Activated naive CD4-positive, alpha-beta T cell treated with anti-CD3 and anti-CD28 coated beads, Interleukin-2, amount 10 ng/mL, durations not matched to agents 7 days and 5 days (primary cell): ENCODE results near the gene C2orf68.

Experiments
- CTCF ChIA-PET: fragments of 350-600 bp; sonication (Branson Sonifier 250); formaldehyde crosslinking; loops from one replicate; lab custom pipeline; 2021; ENCODE audit warnings: antibody characterized with exemption; lab: Charles Lee
- DNase-seq: peaks from one replicate; pipeline ENCODE4 v3.0.0-alpha.2; 2020
- H3K27ac Mint-ChIP-seq: one replicate; pipeline ENCODE4 v1.8.0; 2021; ENCODE audit warnings: mild to moderate bottlenecking, moderate library complexity, mixed read lengths
- H3K27me3 Mint-ChIP-seq: one replicate; pipeline ENCODE4 v1.8.0; 2021; ENCODE audit warnings: mild to moderate bottlenecking, mixed read lengths
- H3K36me3 Mint-ChIP-seq: one replicate; pipeline ENCODE4 v1.8.0; 2021; ENCODE audit warnings: mixed read lengths
- H3K4me1 Mint-ChIP-seq: one replicate; pipeline ENCODE4 v1.8.0; 2021; ENCODE audit warnings: mixed read lengths
- H3K4me3 Mint-ChIP-seq: one replicate; pipeline ENCODE4 v1.8.0; 2021; ENCODE audit warnings: mild to moderate bottlenecking, moderate library complexity, mixed read lengths
- H3K9me3 Mint-ChIP-seq: one replicate; pipeline ENCODE4 v1.8.0; 2021; ENCODE audit warnings: mixed read lengths

The C2orf68 gene

DNA sequence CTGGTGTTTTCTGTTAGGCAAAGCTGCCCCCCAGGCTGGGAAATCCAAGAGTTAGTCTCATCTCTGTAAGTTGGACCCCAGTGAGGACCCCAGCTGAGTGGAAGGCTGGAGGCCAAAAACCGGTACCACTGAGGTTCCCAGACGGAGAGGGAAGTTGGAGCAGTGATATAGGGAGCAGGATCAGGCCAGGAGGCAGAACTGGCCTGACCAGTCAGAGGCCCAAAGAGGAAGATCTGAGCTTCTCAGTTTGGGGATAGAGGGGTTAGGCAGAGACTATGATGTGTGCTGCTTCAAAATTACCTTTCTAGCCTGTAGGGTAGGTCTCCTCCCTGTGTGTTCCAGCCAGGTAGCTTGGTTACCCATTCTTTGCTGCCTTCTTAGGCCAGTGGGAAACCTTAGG is 20.9 kb downstream of the C2orf68 start:
- H3K9me3 Mint-ChIP-seq = no peaks in the 10 kb centered on the region
- H3K36me3 Mint-ChIP-seq = peaks cover 13% of the 10 kb centered on the region
- DNase-seq = no peak
- no peak overlapping the region for H3K4me3 Mint-ChIP-seq
- H3K27ac Mint-ChIP-seq = no peak overlapping the region
- no peaks in the 10 kb centered on the region for H3K27me3 Mint-ChIP-seq
- H3K4me1 Mint-ChIP-seq = peaks cover 58% of the 10 kb centered on the region
- CTCF ChIA-PET = no interaction called here

DNA sequence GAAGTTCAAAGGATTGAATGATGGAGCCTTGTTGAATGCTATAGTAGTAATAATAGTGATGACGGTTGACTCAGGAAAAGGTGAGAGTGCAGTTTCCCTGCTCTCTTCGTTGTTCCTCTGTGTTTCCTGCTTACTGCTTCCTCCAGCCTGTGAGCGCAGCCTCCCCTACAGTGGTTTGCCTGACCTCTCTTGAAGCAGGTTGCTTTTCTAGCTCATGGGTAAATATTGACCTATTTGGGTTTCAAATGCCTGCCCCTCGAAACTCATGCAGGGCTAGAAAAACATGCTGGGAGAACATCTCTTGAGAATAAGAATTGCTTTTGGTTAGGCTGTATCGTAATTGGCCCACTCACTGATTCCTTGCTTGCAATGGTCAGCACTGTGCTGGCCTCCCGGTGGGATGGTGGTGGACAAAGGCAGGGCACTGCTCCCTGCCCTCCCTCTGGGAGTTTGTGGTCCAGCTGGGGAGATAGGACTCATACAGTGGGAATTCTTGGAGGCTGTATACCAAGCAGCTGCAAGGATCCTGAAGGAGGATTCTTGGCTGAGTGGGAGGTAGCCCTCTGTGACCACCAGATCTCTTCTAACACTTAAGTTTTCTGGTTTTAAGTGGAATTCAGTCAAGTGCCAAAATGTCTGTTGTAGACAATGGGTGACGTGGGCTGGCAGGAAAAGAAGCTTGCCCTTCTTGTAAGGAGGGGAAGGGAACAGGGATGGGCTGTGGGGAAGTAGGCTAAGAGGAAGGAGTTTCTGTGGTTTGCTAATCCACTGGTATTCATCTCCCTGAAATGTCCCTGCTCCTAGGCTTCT is 21.7 kb downstream of the C2orf68 start:
- CTCF ChIA-PET = no interaction called here

DNA sequence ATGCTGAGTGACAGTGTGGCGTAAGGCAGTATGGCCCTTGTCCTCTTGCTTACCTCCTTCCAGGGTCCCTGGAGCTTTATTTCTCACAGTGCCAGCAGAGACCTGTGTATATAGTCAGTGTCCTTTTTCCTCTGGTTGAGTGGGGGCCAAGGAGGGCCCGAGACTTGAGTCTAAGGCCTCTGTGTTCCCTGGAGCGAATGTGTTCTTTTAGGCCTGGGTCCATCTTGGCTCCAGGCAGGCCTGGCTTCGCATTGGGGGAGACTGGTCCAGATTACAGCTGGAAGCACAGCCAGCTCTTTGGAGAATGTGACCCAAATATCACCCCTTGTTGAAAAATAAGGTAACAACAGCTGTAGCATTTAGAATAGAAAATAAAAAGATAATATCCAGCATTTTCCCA is 22.7 kb downstream of the C2orf68 start:
- Mint-ChIP-seq H3K36me3 (peaks cover 16% of the 10 kb centered on the region), H3K4me3 (no peak overlapping the region), H3K27ac (no peak overlapping the region), H3K27me3 (no peaks in the 10 kb centered on the region), H3K9me3 (no peaks in the 10 kb centered on the region), H3K4me1 (peaks cover 56% of the 10 kb centered on the region)
- CTCF ChIA-PET = no interaction called here
- DNase-seq = no peak

More for the DNA sequence above, 21.7 kb downstream of the C2orf68 start:
- Mint-ChIP-seq H3K27me3 (no peaks in the 10 kb centered on the region), H3K27ac (no peak overlapping the region), H3K36me3 (peaks cover 13% of the 10 kb centered on the region), H3K4me1 (peaks cover 59% of the 10 kb centered on the region), H3K4me3 (no peak overlapping the region), H3K9me3 (no peaks in the 10 kb centered on the region)
- no peak for DNase-seq

DNA sequence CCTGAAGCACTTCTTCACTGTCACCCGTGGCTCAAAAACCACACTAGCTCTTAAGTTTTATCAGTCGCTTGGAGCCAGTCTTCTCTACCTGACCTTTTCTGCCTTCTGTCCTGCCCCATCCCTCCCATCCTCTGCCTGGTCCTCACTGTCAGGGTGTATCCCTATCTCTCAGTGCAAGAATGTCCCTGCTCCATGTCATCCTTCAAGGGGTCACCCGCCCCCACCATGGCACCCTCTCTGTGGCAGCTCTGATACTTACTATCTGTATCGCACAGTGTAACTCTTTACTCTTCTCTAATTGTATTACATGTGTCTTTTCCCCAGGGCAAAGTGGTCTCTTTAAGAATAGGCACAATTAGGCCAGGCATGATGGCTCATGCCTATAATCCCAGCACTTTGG is 23.2 kb downstream of the C2orf68 start:
- no peak overlapping the region for H3K27ac Mint-ChIP-seq
- H3K36me3 Mint-ChIP-seq = peaks cover 12% of the 10 kb centered on the region
- CTCF ChIA-PET = no interaction called here

GRCh38 chr2:85588236-85588635 is 23.6 kb downstream of the C2orf68 start:
- CTCF ChIA-PET = no interaction called here
- H3K4me3 Mint-ChIP-seq = no peak overlapping the region

More for the DNA sequence above, 23.2 kb downstream of the C2orf68 start:
- no peak for DNase-seq
- H3K4me1 Mint-ChIP-seq = peaks cover 57% of the 10 kb centered on the region
- no peaks in the 10 kb centered on the region for H3K27me3 Mint-ChIP-seq
- no peak overlapping the region for H3K4me3 Mint-ChIP-seq
- H3K9me3 Mint-ChIP-seq = no peaks in the 10 kb centered on the region

DNA sequence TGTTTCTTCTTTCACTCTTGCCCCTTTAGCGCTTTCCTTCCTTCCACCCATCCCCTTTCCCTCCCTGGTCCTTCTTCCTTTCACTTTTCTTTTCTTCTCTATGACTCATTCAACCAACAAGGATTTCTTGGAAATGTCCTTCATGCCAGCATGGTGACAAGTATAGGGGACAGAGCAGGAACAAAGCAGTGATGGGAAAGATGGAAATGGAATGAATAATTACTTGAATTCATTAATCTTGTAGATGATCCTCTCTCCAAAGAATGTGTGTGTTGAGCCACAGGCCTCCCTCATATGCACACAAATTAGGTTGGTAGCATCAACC is 26.1 kb downstream of the C2orf68 start:
- H3K9me3 Mint-ChIP-seq = no peaks in the 10 kb centered on the region
- H3K4me1 Mint-ChIP-seq = peaks cover 70% of the 10 kb centered on the region
- peak overlapping the region; percentile 85 for H3K4me3 Mint-ChIP-seq
- CTCF ChIA-PET = no interaction called here
- H3K27me3 Mint-ChIP-seq = no peaks in the 10 kb centered on the region
- peak overlapping the region; percentile 90 for H3K27ac Mint-ChIP-seq
- H3K36me3 Mint-ChIP-seq = peaks cover 25% of the 10 kb centered on the region
- DNase-seq = no peak

More at GRCh38 chr2:85588236-85588635, 23.6 kb downstream of the C2orf68 start:
- Mint-ChIP-seq H3K4me1 (peaks cover 58% of the 10 kb centered on the region), H3K36me3 (peaks cover 16% of the 10 kb centered on the region), H3K27me3 (no peaks in the 10 kb centered on the region), H3K9me3 (no peaks in the 10 kb centered on the region), H3K27ac (no peak overlapping the region)
- no peak for DNase-seq

GRCh38 chr2:85584857-85585780 is 26.7 kb downstream of the C2orf68 start:
- CTCF ChIA-PET = no interaction called here
- H3K9me3 Mint-ChIP-seq = no peaks in the 10 kb centered on the region
- DNase-seq = peak; percentile 48
- H3K36me3 Mint-ChIP-seq = peaks cover 28% of the 10 kb centered on the region
- H3K27me3 Mint-ChIP-seq = no peaks in the 10 kb centered on the region
- H3K4me3 Mint-ChIP-seq = peak overlapping the region; percentile 85
- H3K27ac Mint-ChIP-seq = peak overlapping the region; percentile 90
- peaks cover 69% of the 10 kb centered on the region for H3K4me1 Mint-ChIP-seq

GRCh38 chr2:85584354-85584856 is 27.5 kb downstream of the C2orf68 start, which contains the start of gene VAMP5:
Gene VAMP5 (plus strand): TSS chr2:85584431. CDS start chr2:85584491, 60 bp downstream.
- Mint-ChIP-seq H3K27ac (peak within 1 kb of the TSS; percentile 93), H3K27me3 (no peaks in the 10 kb centered on the region), H3K9me3 (no peaks in the 10 kb centered on the region), H3K4me1 (peaks cover 72% of the 10 kb centered on the region), H3K4me3 (peak within 1 kb of the TSS; percentile 85), H3K36me3 (peaks cover 32% of the 10 kb centered on the region)
- DNase-seq = no peak
- CTCF ChIA-PET = no interaction called here

- Mint-ChIP-seq H3K27me3 (no peaks in the 10 kb centered on the region), H3K4me1 (peaks cover 74% of the 10 kb centered on the region), H3K9me3 (no peaks in the 10 kb centered on the region), H3K27ac (peak overlapping the region; percentile 93), H3K4me3 (peak overlapping the region; percentile 85), H3K36me3 (peaks cover 35% of the 10 kb centered on the region)
- peak; percentile 68 for DNase-seq
- CTCF ChIA-PET = interaction anchor here (1.0 kb wide), 1 partner anchor 53 kb away, joined by 3 read pairs; no protein-coding TSS in a partner anchor
Measured at GRCh38 chr2:85583667-85584353, 28.1 kb downstream of the C2orf68 start.

- Mint-ChIP-seq H3K4me1 (peaks cover 72% of the 10 kb centered on the region), H3K9me3 (no peaks in the 10 kb centered on the region), H3K36me3 (peaks cover 36% of the 10 kb centered on the region), H3K27ac (peak overlapping the region; percentile 76), H3K27me3 (no peaks in the 10 kb centered on the region), H3K4me3 (peak overlapping the region; percentile 20)
- CTCF ChIA-PET = no interaction called here
- no peak for DNase-seq
Measured at GRCh38 chr2:85582492-85582891, 29.4 kb downstream of the C2orf68 start.

DNA sequence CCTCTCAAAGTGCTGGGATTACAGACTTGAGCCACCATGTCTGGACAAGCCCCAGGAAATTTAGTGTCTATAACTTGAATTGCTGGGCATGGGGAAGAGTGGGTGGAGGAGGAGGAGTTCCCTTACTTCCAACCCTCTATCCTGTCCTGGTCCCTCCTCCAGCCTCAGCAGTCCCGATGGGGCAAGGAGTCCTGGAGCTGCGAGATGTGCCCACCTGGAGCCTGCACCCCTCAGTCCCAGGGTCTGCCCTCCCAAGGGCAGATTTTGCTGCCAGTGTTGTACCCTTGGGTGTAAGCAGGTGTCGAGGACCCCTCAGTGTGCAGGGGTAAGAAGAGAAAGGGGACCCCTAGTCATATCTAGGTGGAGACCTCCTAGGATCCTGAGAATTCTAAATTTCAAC is 31.7 kb downstream of the C2orf68 start:
- Mint-ChIP-seq H3K4me1 (peaks cover 61% of the 10 kb centered on the region), H3K36me3 (peaks cover 33% of the 10 kb centered on the region), H3K27me3 (peaks cover 14% of the 10 kb centered on the region), H3K4me3 (no peak overlapping the region), H3K9me3 (no peaks in the 10 kb centered on the region), H3K27ac (no peak overlapping the region)
- CTCF ChIA-PET = no interaction called here
- DNase-seq = no peak

DNA sequence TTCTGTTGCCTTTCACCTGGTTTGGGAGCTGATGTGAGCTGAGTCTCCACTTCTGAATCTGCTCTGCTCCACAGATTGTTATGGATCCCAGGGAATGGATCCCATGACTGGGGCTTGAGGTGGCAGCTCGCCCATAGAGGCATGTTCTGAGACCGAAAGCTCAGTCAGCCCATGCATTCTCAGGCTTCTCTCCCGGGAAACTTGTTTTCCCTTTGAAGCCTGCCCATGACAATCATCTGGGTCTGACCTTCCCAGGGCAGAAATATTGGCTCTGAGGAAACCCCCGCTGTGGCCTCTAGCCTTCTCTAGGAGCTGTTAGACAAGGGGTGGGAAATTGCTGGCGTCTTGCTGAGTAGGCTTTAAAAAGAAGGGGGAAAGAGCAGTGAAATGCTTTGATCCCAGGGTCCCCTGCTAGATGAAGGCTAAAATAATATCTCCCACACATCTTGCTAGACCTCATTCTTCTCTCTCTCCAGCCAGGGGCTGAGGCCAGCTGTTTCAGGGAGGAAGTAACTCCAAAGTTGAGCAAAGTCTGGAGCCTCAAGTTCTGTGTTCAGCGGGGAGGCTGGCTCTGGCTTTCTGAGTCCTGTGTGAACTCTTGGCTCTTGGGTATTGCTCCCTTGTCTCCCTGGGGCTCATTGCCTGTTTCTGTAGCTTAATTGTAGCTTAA is 32.5 kb downstream of the C2orf68 start:
- CTCF ChIA-PET = interaction anchor here (0.6 to 1.1 kb wide), 3 partner anchors 15 to 26 kb away, joined by 3 read pairs; no protein-coding TSS in a partner anchor
- no peak for DNase-seq
- H3K36me3 Mint-ChIP-seq = peaks cover 30% of the 10 kb centered on the region
- H3K4me1 Mint-ChIP-seq = peaks cover 56% of the 10 kb centered on the region
- no peaks in the 10 kb centered on the region for H3K9me3 Mint-ChIP-seq
- peak overlapping the region; percentile 95 for H3K4me3 Mint-ChIP-seq
- peaks cover 19% of the 10 kb centered on the region for H3K27me3 Mint-ChIP-seq
- H3K27ac Mint-ChIP-seq = peak overlapping the region; percentile 86
